Thoracic aorta (tissue), 2 donors: ENCODE data around the gene MTHFS. TPM values are rescaled to one million over a fixed set of nuclear protein-coding genes. Genes with fewer than 3 reads are reported as not detected.

Experiments
- ATAC-seq: fragments of 150-250 bp; one replicate; pipeline ENCODE4 v1.8.0; 2017; ENCODE audit warnings: low read depth; ENCODE audit not compliant: insufficient number of reproducible peaks, low FRiP score
- DNase-seq: peaks from one replicate; pipeline ENCODE4 v3.0.0-alpha.2; 2020; ENCODE audit warnings: low spot score
- H3K27ac ChIP-seq, 2 donors: fragments of 200-600 bp; sonication (generic); 1 replicate in 1 of 2; 2 replicates in 1 of 2; pipeline ENCODE4 v1.5.1; 2016; ENCODE audit warnings: mild to moderate bottlenecking in 2 of 2, moderate library complexity in 2 of 2
- H3K27me3 ChIP-seq: fragments of 200-600 bp; sonication (generic); replicated peaks from 2 replicates; pipeline ENCODE4 v1.6.0; 2016; ENCODE audit warnings: mild to moderate bottlenecking; ENCODE audit not compliant: insufficient read depth
- H3K36me3 ChIP-seq: fragments of 200-600 bp; sonication (generic); one replicate; pipeline ENCODE4 v1.5.1; 2016
- H3K4me1 ChIP-seq, 2 donors: fragments of 200-600 bp; sonication (generic); 1 replicate in 1 of 2; 2 replicates in 1 of 2; pipeline versions ENCODE4 v1.5.1 to v1.6.0; 2016; ENCODE audit warnings: low read depth in 2 of 2, mild to moderate bottlenecking in 1 of 2; ENCODE audit not compliant: control insufficient read depth in 1 of 2
- H3K4me3 ChIP-seq: fragments of 200-600 bp; sonication (generic); 2 replicates; pipeline ENCODE4 v1.5.1; 2016; ENCODE audit warnings: mild to moderate bottlenecking
- H3K9me3 ChIP-seq: fragments of 200-600 bp; sonication (generic); 2 replicates; pipeline ENCODE4 v1.5.1; 2016
- CTCF ChIP-seq: fragments of 200-600 bp; sonication (generic); IDR thresholded peaks from one replicate; pipeline ENCODE4 v1.5.1; 2019; ENCODE audit warnings: antibody characterized with exemption
- total RNA-seq, 2 donors: library from RNA; depleted of rRNA; stranded (reverse); fragments of >200 nt; gene quantifications; one replicate each; pipeline versions ENCODE4 v1.1.0 to v1.2.3, GENCODE V29; 2016

Gene MTHFS
- total RNA-seq, 2 donors from 2014 or later, result 6.2 to 30.6 TPM

GRCh38 chr15:79815468-79815867 is 81.3 kb downstream of the MTHFS start:
- no peak for ATAC-seq
- no peak overlapping the region for H3K27ac ChIP-seq
- no peaks in the 10 kb centered on the region for H3K27me3 ChIP-seq

DNA sequence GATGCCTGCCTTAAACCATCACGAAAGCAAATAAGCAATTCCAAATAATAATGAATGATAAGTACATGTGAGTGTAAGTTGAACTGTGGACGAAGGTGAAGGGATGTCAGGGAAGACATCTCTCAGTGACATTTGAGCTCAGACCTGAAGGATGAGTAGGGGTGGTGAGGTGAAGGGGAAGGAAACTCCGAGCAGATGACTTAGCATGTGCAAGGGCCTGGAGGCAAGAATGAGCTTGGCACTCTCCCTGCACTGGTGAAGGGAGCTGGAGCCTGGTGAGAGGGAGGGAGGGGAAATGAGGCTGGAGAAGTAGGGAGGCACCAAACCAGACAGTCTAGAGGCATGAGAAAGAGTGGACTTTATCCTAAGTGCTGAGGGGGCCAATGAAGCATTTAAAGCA is 84.3 kb downstream of the MTHFS start:
- H3K27me3 ChIP-seq, result no peaks in the 10 kb centered on the region
- DNase-seq (no peak), ATAC-seq (no peak)
- TF ChIP-seq CTCF, result no peak
- no peak overlapping the region for H3K4me3 ChIP-seq
- H3K36me3 ChIP-seq, result no peaks in the 10 kb centered on the region
- peaks cover 6 to 8% of the 10 kb centered on the region in 2 donors for H3K4me1 ChIP-seq
- H3K9me3 ChIP-seq, result no peaks in the 10 kb centered on the region
- no peak overlapping the region for H3K27ac ChIP-seq

More at GRCh38 chr15:79815468-79815867, 81.3 kb downstream of the MTHFS start:
- DNase-seq, result no peak
- Histone ChIP-seq H3K9me3 (no peaks in the 10 kb centered on the region), H3K4me3 (no peak overlapping the region), H3K36me3 (no peaks in the 10 kb centered on the region), H3K4me1 (peaks cover 6 to 8% of the 10 kb centered on the region in 2 donors)
- TF ChIP-seq CTCF, result no peak

DNA sequence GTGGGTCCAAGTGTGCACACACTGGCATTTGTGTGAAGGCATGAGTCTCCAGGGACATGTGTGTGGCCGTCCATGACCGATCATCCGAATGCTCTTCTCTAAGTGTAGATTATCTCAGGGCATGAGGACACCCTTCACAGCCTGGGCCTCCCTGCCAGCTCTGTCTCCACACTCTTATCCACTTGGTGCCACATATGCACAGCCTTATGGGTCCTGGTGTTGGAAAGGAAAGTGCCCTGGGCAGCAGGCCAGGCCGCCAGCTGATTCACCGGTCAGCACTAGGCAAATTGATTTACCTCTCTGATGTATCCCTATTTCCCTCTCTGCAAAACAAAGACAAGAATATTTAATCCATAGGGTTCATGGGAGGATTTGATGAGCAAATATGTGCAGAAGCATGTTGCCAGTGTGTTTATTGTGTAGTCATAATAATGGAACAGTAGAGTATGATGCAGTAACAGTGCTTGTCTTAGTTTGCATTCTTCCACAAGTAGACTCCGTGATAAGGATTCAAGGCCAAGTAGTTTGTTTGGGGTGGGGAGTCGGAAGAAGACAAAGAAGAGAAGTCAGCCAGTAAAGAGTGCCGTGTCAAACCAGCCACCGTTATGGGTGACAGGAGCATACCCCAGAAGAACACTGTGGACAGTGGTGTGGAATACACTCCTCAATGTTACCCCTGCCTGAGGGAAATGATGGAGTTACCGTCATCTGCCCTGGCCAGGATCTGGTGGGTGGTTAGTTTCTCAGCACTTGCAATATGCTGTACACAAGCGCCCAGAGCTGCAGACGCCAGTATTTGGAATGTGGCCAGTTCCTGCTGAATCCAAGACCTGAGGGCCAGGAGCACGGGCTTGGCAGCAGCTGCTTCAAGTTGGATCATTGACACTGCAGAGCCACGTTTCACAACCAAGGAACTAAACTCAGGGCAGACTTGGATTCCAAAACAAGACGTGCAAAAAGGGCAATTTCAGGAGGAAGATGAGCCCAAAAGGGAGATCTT is 85.1 kb downstream of the MTHFS start:
- peak; percentile 25 for DNase-seq

DNA sequence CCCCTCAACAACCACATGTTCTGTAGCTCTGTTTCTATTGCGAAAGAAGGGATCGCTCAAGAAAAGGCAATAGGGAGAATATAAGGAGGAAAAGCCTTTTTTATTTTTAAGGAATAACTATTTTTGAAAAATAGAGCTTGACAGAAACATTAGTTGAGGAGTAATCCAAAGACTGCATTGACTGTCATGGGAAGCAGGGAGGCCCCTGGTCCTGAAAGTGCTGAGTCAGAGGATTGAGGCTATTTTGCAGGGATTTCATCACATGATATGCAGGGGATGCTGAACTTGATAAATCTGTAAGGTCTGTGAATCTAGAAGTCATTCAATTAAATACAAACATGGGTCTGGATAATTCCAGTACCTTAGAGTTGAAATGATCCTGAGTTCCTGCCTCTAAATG is 92.0 kb downstream of the MTHFS start:
- H3K27me3 ChIP-seq, result no peaks in the 10 kb centered on the region
- H3K4me3 ChIP-seq, result no peak overlapping the region
- no peaks in the 10 kb centered on the region for H3K36me3 ChIP-seq
- H3K9me3 ChIP-seq, result no peaks in the 10 kb centered on the region
- no peaks in the 10 kb centered on the region for H3K4me1 ChIP-seq
- TF ChIP-seq CTCF, result no peak
- no peak overlapping the region for H3K27ac ChIP-seq
- ATAC-seq (no peak), DNase-seq (no peak)

More for the DNA sequence above, 85.1 kb downstream of the MTHFS start:
- TF ChIP-seq CTCF, result no peak
- H3K4me1 ChIP-seq, result peaks cover 6 to 8% of the 10 kb centered on the region in 2 donors
- H3K27ac ChIP-seq, result no peak overlapping the region
- H3K27me3 ChIP-seq, result no peaks in the 10 kb centered on the region
- no peak for ATAC-seq
- H3K9me3 ChIP-seq, result no peaks in the 10 kb centered on the region
- H3K4me3 ChIP-seq, result no peak overlapping the region
- no peaks in the 10 kb centered on the region for H3K36me3 ChIP-seq

DNA sequence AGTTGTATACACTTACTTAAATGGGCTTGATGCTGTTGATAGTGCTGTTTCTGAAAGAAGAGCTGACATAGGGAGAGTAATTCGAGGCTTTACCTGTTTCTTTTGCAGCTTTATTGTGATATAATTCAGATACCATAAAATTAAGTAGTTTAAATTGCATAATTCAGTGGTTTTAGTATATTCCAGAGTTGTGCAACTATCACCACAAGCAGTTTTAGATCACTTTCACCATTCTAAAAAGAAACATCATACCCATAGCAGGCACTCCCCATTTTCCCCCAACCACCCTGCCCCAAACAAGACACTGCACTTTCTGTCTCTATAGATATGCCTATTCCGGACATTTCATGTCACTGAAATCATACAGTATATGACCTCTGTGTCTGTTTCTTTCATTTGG is 98.5 kb downstream of the MTHFS start:
- no peaks in the 10 kb centered on the region for H3K27me3 ChIP-seq
- DNase-seq (no peak), ATAC-seq (no peak)
- no peak overlapping the region for H3K4me3 ChIP-seq
- H3K9me3 ChIP-seq, result peaks cover 2% of the 10 kb centered on the region
- no peaks in the 10 kb centered on the region for H3K36me3 ChIP-seq
- H3K4me1 ChIP-seq, result no peaks in the 10 kb centered on the region
- no peak for TF ChIP-seq CTCF
- no peak overlapping the region for H3K27ac ChIP-seq

Other genes starting within 250 kb of the MTHFS start
- gene BCL2A1, start 74.2 kb upstream of the MTHFS start, total RNA-seq, result 1 to 10 TPM in 1 of 2 donors, not detected in 1; 7.5 TPM
- 10 to 100 TPM; 43.5 to 80.0 TPM for gene ZFAND6, start 162.7 kb upstream of the MTHFS start, total RNA-seq